Measurements from ENCODE around the gene NDUFS6.

GRCh38 chr5:1836891-1837880, 36.0 kb downstream of the NDUFS6 start:
- TF ChIP-seq CTCF (IDR thresholded peaks at IDR 0.05) (no peak), POLR2A (IDR thresholded peaks at IDR 0.05) (no peak)

Measured in testis (tissue), 2 donors.